ENCODE measurements around the gene TSPAN15. TPM values are rescaled to one million over a fixed set of nuclear protein-coding genes. Genes with fewer than 3 reads are reported as not detected.
A peak's percentile ranks its signal among the peaks of the same experiment; 100 is the strongest.

TSPAN15 gene
- total RNA-seq (10 to 100 TPM; 35.3 to 37.5 TPM), polyA plus RNA-seq (ENCODE audit: insufficient read depth, low read depth, low replicate concordance) (29.7 TPM)
- long read RNA-seq, donor 1, partial matches to known transcripts, result 0 of 6 reads
- long read RNA-seq, donor 1, other reads (novel, unspliced or antisense), result 0 of 6 reads
- long read RNA-seq, donor 2, partial matches to known transcripts, result 0 of 3 reads
- long read RNA-seq, donor 2, other reads (novel, unspliced or antisense), result 0 of 3 reads

DNA sequence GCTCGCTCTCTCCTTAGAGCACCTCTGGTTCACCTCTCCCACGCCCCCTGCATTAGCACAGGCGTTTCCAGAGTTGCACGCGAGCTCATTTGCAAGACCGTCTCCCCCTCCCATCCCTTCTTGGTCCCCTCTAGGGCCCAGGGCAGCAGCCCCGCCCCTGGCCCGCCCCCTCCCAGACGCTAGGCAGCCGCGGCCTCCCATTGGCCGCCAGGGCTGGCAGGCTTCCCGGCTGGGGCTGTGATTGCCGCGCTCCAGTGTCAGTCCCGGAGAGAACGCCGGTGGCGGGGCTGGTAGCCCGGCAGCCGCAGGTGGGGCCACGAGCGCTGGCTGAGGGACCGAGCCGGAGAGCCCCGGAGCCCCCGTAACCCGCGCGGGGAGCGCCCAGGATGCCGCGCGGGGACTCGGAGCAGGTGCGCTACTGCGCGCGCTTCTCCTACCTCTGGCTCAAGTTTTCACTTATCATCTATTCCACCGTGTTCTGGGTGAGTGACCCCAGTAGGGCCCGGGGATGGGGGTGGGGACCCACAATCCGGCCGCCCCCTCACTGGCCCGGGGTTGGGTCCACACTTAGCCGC, at the start of gene TSPAN15:
TSS of gene TSPAN15 (plus strand) at position 257 of the 575 bp plus-strand sequence. CDS start at position 387, 130 bp downstream.
- H3K4me3 ChIP-seq, result peak within 1 kb of the TSS; percentile 48 to 67
- peaks cover 7% of the 10 kb centered on the region for H3K4me1 ChIP-seq
- H3K27ac ChIP-seq, result no peak within 1 kb of the TSS
- H3K36me3 ChIP-seq (ENCODE audit: low read depth, missing control alignments), result no peaks in the 10 kb centered on the region
- intact Hi-C loops (cut with DNase I; ENCODE audit: low total_unique reads), result no loop called here
- TF ChIP-seq, protein P1, sequence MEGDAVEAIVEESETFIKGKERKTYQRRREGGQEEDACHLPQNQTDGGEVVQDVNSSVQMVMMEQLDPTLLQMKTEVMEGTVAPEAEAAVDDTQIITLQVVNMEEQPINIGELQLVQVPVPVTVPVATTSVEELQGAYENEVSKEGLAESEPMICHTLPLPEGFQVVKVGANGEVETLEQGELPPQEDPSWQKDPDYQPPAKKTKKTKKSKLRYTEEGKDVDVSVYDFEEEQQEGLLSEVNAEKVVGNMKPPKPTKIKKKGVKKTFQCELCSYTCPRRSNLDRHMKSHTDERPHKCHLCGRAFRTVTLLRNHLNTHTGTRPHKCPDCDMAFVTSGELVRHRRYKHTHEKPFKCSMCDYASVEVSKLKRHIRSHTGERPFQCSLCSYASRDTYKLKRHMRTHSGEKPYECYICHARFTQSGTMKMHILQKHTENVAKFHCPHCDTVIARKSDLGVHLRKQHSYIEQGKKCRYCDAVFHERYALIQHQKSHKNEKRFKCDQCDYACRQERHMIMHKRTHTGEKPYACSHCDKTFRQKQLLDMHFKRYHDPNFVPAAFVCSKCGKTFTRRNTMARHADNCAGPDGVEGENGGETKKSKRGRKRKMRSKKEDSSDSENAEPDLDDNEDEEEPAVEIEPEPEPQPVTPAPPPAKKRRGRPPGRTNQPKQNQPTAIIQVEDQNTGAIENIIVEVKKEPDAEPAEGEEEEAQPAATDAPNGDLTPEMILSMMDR (IDR thresholded peaks at IDR 0.05), result no peak
- no peak for TF ChIP-seq POLR2A (IDR thresholded peaks at IDR 0.05)
- H3K9me3 ChIP-seq, result no peaks in the 10 kb centered on the region
- 1 to 2% methylated on average over 30 to 39 of the region's 45 CpGs for WGBS, 2 donors
- no peaks in the 10 kb centered on the region for H3K27me3 ChIP-seq
- peak; percentile 94 for DNase-seq

DNA sequence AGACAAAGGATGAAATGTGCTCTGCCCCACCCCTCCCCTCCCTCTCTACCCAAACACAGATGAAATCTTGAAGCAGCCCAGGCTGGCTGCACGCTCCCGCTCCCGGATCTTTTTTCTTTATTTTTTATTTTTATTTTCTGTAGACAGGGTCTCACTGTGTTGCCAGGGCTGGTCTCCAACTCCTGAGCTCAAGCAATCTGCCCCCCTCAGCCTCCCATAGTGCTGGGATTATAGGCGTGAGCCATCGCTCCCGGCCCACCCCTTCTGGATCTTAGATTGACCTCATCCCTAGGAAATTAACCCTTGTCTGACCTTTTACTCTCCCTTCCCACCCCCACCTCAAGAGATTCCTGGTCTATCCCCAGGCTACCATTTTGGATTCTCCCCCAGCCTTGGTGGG, 48.9 kb upstream of the TSPAN15 start:
- intact Hi-C loops (cut with DNase I; ENCODE audit: low total_unique reads), result no loop called here
- TF ChIP-seq, protein P1 (IDR thresholded peaks at IDR 0.05), result no peak
- TF ChIP-seq POLR2A (IDR thresholded peaks at IDR 0.05), result no peak
- H3K36me3 ChIP-seq (ENCODE audit: low read depth, missing control alignments), result no peaks in the 10 kb centered on the region
- H3K4me1 ChIP-seq, result peaks cover 15% of the 10 kb centered on the region
- H3K27me3 ChIP-seq, result no peaks in the 10 kb centered on the region
- H3K9me3 ChIP-seq, result no peaks in the 10 kb centered on the region
- H3K27ac ChIP-seq, result no peak overlapping the region
- WGBS, 2 donors, result 80 to 85% methylated on average over 6 of the region's 6 CpGs
- DNase-seq, result no peak
- H3K4me3 ChIP-seq, result no peak overlapping the region

DNA sequence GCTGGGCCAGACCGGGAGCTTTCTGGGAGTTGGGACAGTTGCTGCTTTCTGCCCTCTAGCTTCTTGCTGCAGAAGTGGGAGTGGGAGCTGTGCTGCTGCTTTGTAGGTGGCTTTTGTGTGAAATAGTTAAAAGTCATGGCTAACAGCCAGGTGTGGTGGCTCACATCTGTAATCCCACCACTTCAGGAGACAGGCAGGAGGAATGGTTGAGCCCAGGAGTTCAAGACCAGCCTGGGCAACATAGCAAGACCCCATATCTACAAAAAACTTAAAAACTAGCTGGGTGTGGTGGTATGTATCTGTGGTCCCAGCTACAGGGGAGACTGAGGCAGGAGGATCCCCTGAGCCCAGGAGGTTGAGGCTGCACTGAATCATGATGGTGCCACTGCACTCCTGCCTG, 48.2 kb upstream of the TSPAN15 start:
- Histone ChIP-seq H3K4me1 (peaks cover 13% of the 10 kb centered on the region), H3K9me3 (no peaks in the 10 kb centered on the region), H3K27ac (no peak overlapping the region), H3K36me3 (ENCODE audit: low read depth, missing control alignments) (no peaks in the 10 kb centered on the region), H3K4me3 (no peak overlapping the region), H3K27me3 (no peaks in the 10 kb centered on the region)
- no peak for DNase-seq
- intact Hi-C loops (cut with DNase I; ENCODE audit: low total_unique reads), result no loop called here
- 93% methylated on average over 1 of the region's 1 CpG; no CpG with 5 or more reads in 1 of the 2 donors for WGBS, 2 donors
- no peak for TF ChIP-seq POLR2A (IDR thresholded peaks at IDR 0.05)
- TF ChIP-seq, protein P1 (IDR thresholded peaks at IDR 0.05), result no peak

GRCh38 chr10:69403519-69403918, 47.7 kb upstream of the TSPAN15 start:
- no peaks in the 10 kb centered on the region for H3K27me3 ChIP-seq
- H3K9me3 ChIP-seq, result no peaks in the 10 kb centered on the region
- peaks cover 12% of the 10 kb centered on the region for H3K4me1 ChIP-seq
- no peak overlapping the region for H3K4me3 ChIP-seq
- intact Hi-C loops (cut with DNase I; ENCODE audit: low total_unique reads), result no loop called here
- WGBS, 2 donors, result 58 to 74% methylated on average over 3 of the region's 3 CpGs
- DNase-seq, result no peak
- TF ChIP-seq, protein P1 (IDR thresholded peaks at IDR 0.05), result no peak
- no peak for TF ChIP-seq POLR2A (IDR thresholded peaks at IDR 0.05)
- H3K36me3 ChIP-seq (ENCODE audit: low read depth, missing control alignments), result no peaks in the 10 kb centered on the region
- no peak overlapping the region for H3K27ac ChIP-seq

DNA sequence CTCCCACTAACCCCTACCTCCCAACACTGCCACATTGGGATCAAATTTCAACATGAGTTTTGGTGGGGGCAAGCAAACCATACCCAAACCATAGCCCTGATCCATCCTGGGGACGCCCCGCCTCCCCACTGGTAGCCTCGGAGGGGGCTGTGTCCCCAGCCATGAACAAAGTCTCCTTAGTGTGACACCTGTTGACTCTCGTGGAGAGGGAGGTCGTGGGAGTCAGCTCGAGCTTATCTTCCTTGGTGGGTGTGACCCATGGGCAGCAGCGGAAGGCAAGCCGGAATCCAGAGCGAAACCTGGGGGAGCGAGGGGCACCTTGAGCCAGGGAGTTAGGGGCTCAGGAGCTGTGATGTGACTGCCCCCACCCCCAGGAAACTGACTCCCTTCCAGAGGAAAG, 46.5 kb upstream of the TSPAN15 start:
- 78 to 97% methylated on average over 5 to 10 of the region's 10 CpGs for whole genome bisulfite sequencing, 2 donors
- no peak for DNase-seq
- Histone ChIP-seq H3K27ac (no peak overlapping the region), H3K4me1 (peaks cover 8% of the 10 kb centered on the region), H3K4me3 (no peak overlapping the region), H3K36me3 (ENCODE audit: low read depth, missing control alignments) (no peaks in the 10 kb centered on the region), H3K9me3 (no peaks in the 10 kb centered on the region), H3K27me3 (no peaks in the 10 kb centered on the region)
- intact Hi-C loops (cut with DNase I; ENCODE audit: low total_unique reads), result no loop called here
- TF ChIP-seq POLR2A (IDR thresholded peaks at IDR 0.05), result no peak
- TF ChIP-seq, protein P1 (IDR thresholded peaks at IDR 0.05), result no peak

All from testis (tissue), 5 donors.